Measurements from ENCODE around the gene MRPS26. TPM values are rescaled to one million over a fixed set of nuclear protein-coding genes. Genes with fewer than 3 reads are reported as not detected.

The MRPS26 gene
- total RNA-seq, 1 donor from 2014 or later, result 80.7 TPM

DNA sequence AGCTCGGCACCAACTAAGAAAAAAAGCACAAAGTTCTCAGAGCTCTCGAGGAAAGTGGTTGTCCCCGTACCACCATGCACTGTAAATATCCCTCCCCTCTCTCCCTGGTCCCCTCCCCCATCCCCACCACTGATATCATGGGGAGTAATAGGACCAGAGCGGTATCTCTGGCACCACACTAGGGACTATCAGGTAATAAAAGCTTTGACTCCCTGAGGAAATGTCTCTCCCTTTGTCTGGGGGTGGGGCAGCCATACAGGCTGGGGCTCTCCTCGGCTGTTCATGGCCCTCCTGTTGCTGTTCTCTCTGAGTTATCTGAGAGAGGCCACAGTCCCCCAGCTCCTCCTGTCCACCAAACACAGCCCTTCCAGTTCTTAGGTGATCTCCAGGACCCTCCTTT, 7.4 kb upstream of the MRPS26 start:
- Mint-ChIP-seq H3K4me1 (peaks cover 4% of the 10 kb centered on the region), H3K27me3 (ENCODE audit: low read depth) (no peaks in the 10 kb centered on the region), H3K9me3 (no peaks in the 10 kb centered on the region), H3K27ac (ENCODE audit: unreplicated experiment) (no peak overlapping the region), H3K36me3 (ENCODE audit: low read depth) (peaks cover 21% of the 10 kb centered on the region), H3K4me3 (no peak overlapping the region)
- DNase-seq (ENCODE audit: low read depth, low spot score), result no peak
- TF ChIP-seq, protein P1, sequence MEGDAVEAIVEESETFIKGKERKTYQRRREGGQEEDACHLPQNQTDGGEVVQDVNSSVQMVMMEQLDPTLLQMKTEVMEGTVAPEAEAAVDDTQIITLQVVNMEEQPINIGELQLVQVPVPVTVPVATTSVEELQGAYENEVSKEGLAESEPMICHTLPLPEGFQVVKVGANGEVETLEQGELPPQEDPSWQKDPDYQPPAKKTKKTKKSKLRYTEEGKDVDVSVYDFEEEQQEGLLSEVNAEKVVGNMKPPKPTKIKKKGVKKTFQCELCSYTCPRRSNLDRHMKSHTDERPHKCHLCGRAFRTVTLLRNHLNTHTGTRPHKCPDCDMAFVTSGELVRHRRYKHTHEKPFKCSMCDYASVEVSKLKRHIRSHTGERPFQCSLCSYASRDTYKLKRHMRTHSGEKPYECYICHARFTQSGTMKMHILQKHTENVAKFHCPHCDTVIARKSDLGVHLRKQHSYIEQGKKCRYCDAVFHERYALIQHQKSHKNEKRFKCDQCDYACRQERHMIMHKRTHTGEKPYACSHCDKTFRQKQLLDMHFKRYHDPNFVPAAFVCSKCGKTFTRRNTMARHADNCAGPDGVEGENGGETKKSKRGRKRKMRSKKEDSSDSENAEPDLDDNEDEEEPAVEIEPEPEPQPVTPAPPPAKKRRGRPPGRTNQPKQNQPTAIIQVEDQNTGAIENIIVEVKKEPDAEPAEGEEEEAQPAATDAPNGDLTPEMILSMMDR (conservative IDR thresholded peaks at IDR 0.05), result no peak

DNA sequence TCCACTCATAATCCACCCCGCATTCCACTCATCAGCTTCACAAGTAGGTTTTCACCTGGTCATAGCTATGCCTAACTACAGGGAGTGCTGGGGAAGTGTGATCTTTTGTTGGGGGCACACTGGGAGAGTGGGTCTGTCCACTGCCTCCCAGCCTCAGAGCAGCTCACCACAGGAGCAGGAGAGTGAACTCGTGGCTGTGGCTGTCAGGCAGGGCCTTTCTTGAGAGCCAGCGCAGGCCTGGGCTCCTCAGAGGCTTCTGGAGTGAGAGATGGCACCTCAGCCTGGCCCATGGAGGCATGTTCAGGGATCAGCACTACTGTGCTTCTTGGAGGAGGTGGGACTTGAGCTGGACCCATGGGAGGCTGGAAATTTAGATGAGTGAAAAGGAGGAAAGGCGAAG, 6.4 kb upstream of the MRPS26 start:
- Mint-ChIP-seq H3K4me1 (peaks cover 4% of the 10 kb centered on the region), H3K27me3 (ENCODE audit: low read depth) (no peaks in the 10 kb centered on the region), H3K27ac (ENCODE audit: unreplicated experiment) (no peak overlapping the region), H3K36me3 (ENCODE audit: low read depth) (peaks cover 21% of the 10 kb centered on the region), H3K9me3 (no peaks in the 10 kb centered on the region), H3K4me3 (peak overlapping the region; percentile 26)
- TF ChIP-seq, protein P1 (conservative IDR thresholded peaks at IDR 0.05), result no peak
- no peak for DNase-seq (ENCODE audit: low read depth, low spot score)

DNA sequence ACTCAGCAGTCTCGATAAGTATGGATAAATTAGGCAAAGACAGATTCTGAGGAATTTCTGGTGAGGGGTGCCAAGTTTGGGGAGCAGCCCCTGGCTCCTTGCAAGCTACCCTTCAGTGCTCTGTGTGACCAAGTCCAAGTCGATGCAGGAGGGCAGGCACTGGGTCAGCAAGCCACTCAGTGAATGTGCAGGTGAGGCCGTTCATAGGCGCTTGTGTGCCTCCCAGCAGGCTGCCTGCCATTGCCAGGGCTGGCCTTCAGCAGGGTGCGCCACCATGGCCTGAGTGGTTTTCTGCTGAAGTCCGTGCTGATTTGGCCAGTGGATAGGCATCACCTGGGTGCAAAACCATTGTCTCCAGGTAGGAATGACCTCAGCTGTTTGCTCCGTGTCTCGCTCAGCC, 5.8 kb upstream of the MRPS26 start:
- Mint-ChIP-seq H3K9me3 (no peaks in the 10 kb centered on the region), H3K27ac (ENCODE audit: unreplicated experiment) (no peak overlapping the region), H3K36me3 (ENCODE audit: low read depth) (peaks cover 17% of the 10 kb centered on the region), H3K4me1 (peaks cover 8% of the 10 kb centered on the region), H3K4me3 (no peak overlapping the region), H3K27me3 (ENCODE audit: low read depth) (peaks cover 2% of the 10 kb centered on the region)
- no peak for DNase-seq (ENCODE audit: low read depth, low spot score)
- TF ChIP-seq, protein P1 (conservative IDR thresholded peaks at IDR 0.05), result no peak

DNA sequence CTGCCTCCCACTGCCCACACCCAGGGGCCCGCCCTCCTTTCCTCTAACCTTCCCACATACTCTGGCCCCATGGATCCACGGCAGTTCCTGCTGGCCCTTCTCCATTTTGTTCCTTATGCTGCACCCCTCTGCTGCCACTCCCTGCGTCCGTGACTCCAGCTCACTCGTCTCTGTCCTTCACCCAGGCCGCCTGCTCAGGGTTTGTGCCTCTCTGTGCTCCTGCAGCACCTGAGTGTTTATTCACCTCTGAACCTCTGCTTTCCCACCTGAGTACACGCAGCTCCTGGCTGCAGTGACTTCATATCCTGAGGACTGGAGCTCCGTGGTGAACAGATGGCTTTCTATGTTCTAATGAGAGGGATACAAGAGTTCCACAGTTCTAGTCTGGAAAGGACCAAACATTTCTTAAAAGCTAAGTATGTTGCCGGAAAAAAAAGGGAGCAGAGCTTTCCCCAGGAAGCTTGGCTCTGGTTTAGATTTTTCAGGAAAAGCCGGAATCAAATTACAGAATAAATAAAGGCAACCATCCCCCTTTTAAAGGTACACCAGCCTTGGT, 3.9 kb upstream of the MRPS26 start:
- Mint-ChIP-seq H3K27me3 (ENCODE audit: low read depth) (peaks cover 5% of the 10 kb centered on the region), H3K36me3 (ENCODE audit: low read depth) (peaks cover 14% of the 10 kb centered on the region), H3K9me3 (no peaks in the 10 kb centered on the region), H3K4me1 (peaks cover 17% of the 10 kb centered on the region), H3K27ac (ENCODE audit: unreplicated experiment) (peak overlapping the region; percentile 38), H3K4me3 (peak overlapping the region; percentile 51)
- TF ChIP-seq, protein P1 (conservative IDR thresholded peaks at IDR 0.05), result no peak
- DNase-seq (ENCODE audit: low read depth, low spot score), result no peak

DNA sequence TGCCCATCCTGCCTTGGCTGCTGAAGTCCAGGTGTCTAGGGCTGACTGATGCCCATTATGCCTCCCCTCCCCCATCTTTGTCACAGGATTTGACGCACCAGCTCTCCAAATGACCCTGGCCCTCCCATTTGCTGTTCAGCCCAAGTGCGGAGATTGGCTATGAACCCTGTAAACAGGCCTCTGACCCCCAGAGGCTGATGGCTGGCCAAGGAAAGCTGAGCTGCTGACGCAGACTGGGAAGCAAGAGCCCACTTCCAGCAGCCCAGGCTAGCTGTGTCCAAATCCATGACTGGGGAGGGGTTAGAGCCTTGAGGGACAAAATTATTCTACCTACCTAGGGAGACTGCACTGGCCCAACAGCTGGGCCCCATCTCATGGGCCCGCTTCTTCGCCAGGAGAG, 3.2 kb upstream of the MRPS26 start:
- DNase-seq (ENCODE audit: low read depth, low spot score), result no peak
- H3K4me3 Mint-ChIP-seq, result no peak overlapping the region
- no peak overlapping the region for H3K27ac Mint-ChIP-seq (ENCODE audit: unreplicated experiment)
- H3K27me3 Mint-ChIP-seq (ENCODE audit: low read depth), result peaks cover 5% of the 10 kb centered on the region
- H3K9me3 Mint-ChIP-seq, result no peaks in the 10 kb centered on the region
- H3K4me1 Mint-ChIP-seq, result peaks cover 20% of the 10 kb centered on the region
- TF ChIP-seq, protein P1 (conservative IDR thresholded peaks at IDR 0.05), result no peak
- peaks cover 15% of the 10 kb centered on the region for H3K36me3 Mint-ChIP-seq (ENCODE audit: low read depth)
